OCI-LY1 (cell line): ENCODE data around the gene CASQ1.

Experiments used
- H2AFZ ChIP-seq: fragments of 200-600 bp; sonication (generic), shearing (Covaris generic); 2 replicates; pipeline ENCODE4 v1.6.0; 2014; ENCODE audit warnings: antibody characterized with exemption, mild to moderate bottlenecking, low read length
- H3F3A ChIP-seq: fragments of 200-600 bp; sonication (generic), shearing (Covaris generic); 2 replicates; pipeline ENCODE4 v1.6.0; 2014; ENCODE audit warnings: mild to moderate bottlenecking, antibody characterized with exemption, low read length, moderate library complexity; ENCODE audit not compliant: insufficient read depth
- H3K27ac ChIP-seq: fragments of 200-600 bp; sonication (generic); 2 replicates; pipeline ENCODE4 v1.5.1; 2014; ENCODE audit warnings: low read length, mixed run types, mild to moderate bottlenecking, low read depth; ENCODE audit not compliant: poor library complexity, severe bottlenecking
- H3K27me3 ChIP-seq: fragments of 200-600 bp; sonication (generic); 2 replicates; pipeline ENCODE4 v1.6.0; 2014; ENCODE audit warnings: antibody characterized with exemption, mild to moderate bottlenecking, low read length, moderate library complexity; ENCODE audit not compliant: insufficient read depth
- H3K36me3 ChIP-seq: fragments of 200-600 bp; sonication (generic); 2 replicates; pipeline ENCODE4 v1.6.1; 2014; ENCODE audit warnings: mild to moderate bottlenecking, antibody characterized with exemption, low read length, moderate library complexity, mixed read lengths; ENCODE audit not compliant: insufficient read depth
- H3K4me1 ChIP-seq: fragments of 200-600 bp; sonication (generic); 2 replicates; pipeline ENCODE4 v1.5.1; 2014; ENCODE audit warnings: mild to moderate bottlenecking, low read length, moderate library complexity; ENCODE audit not compliant: insufficient read depth, severe bottlenecking
- H3K4me2 ChIP-seq: fragments of 200-600 bp; sonication (generic), shearing (Covaris generic); 2 replicates; pipeline ENCODE4 v1.6.1; 2014; ENCODE audit warnings: low read length
- H3K4me3 ChIP-seq: fragments of 200-600 bp; sonication (generic); 2 replicates; pipeline ENCODE4 v1.5.1; 2014; ENCODE audit warnings: low read length, low read depth, mild to moderate bottlenecking, mixed read lengths; ENCODE audit not compliant: poor library complexity, severe bottlenecking
- H3K79me2 ChIP-seq: fragments of 200-600 bp; shearing (Covaris generic); 2 replicates; pipeline ENCODE4 v1.6.1; 2016; ENCODE audit warnings: mixed run types, low read length, mixed read lengths; ENCODE audit not compliant: insufficient read depth
- H3K9ac ChIP-seq: fragments of 200-600 bp; sonication (generic), shearing (Covaris generic); 2 replicates; pipeline ENCODE4 v1.6.1; 2014; ENCODE audit warnings: mild to moderate bottlenecking, low read length, mixed read lengths
- H3K9me2 ChIP-seq: fragments of 200-600 bp; sonication (generic), shearing (Covaris generic); 2 replicates; pipeline ENCODE4 v1.6.1; 2014; ENCODE audit warnings: low read depth, mild to moderate bottlenecking, low read length, mixed read lengths
- H3K9me3 ChIP-seq: fragments of 200-600 bp; shearing (Covaris generic); 2 replicates; pipeline ENCODE4 v1.6.1; 2014; ENCODE audit warnings: low read length, mixed read lengths
- H4K20me1 ChIP-seq: fragments of 200-600 bp; sonication (generic), shearing (Covaris generic); 2 replicates; pipeline ENCODE4 v1.6.0; 2016; ENCODE audit warnings: mild to moderate bottlenecking, low read length; ENCODE audit not compliant: insufficient read depth
- CTCF ChIP-seq: fragments of 200-600 bp; sonication (generic), shearing (Covaris generic); IDR thresholded peaks from 2 replicates; pipeline ENCODE4 v1.5.1; 2017; ENCODE audit warnings: mild to moderate bottlenecking, antibody characterized with exemption, low read length, moderate library complexity, mixed read lengths
- EZH2 ChIP-seq: fragments of 200-600 bp; sonication (generic), shearing (Covaris generic); IDR thresholded peaks from 2 replicates; pipeline ENCODE4 v1.8.0; 2017; ENCODE audit warnings: borderline replicate concordance, mixed run types, mild to moderate bottlenecking, antibody characterized with exemption, low read length, moderate library complexity, mixed read lengths

The CASQ1 gene

DNA sequence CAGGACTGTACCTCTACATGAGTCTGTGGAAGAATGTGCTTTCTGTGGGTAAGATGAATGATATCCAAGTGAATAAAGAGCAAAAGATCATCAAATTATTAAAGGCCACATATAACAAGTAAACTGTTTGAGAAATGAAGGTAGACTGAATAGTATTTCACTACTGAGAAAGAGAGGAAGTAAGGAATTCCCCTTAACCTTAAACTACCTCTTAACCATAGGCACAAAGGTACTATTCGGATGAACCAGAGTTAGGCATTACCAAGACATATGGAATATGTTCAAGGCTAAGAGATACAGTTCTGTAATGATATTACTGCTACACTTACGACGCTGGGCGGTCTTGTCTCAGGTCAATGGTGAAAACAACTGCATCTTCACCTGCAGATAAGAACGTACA, 46.4 kb downstream of the CASQ1 start:
- Histone ChIP-seq H3F3A (no peaks in the 10 kb centered on the region), H3K4me3 (no peak overlapping the region), H3K4me2 (no peak overlapping the region), H4K20me1 (no peaks in the 10 kb centered on the region), H3K36me3 (peaks cover 97% of the 10 kb centered on the region), H3K9me2 (no peaks in the 10 kb centered on the region), H3K4me1 (no peaks in the 10 kb centered on the region), H3K9ac (no peak overlapping the region), H3K27me3 (no peaks in the 10 kb centered on the region), H3K27ac (no peak overlapping the region), H3K79me2 (no peaks in the 10 kb centered on the region), H2AFZ (no peak overlapping the region), H3K9me3 (no peaks in the 10 kb centered on the region)
- no peak for TF ChIP-seq EZH2
- no peak for TF ChIP-seq CTCF

GRCh38 chr1:160237558-160237957, 47.2 kb downstream of the CASQ1 start:
- Histone ChIP-seq H3K9ac (no peak overlapping the region), H2AFZ (no peak overlapping the region), H3K27me3 (no peaks in the 10 kb centered on the region), H3K4me3 (no peak overlapping the region), H3K4me1 (no peaks in the 10 kb centered on the region), H3K9me2 (no peaks in the 10 kb centered on the region), H3K9me3 (no peaks in the 10 kb centered on the region), H3K4me2 (no peak overlapping the region), H3K79me2 (no peaks in the 10 kb centered on the region), H3F3A (no peaks in the 10 kb centered on the region), H3K27ac (no peak overlapping the region), H3K36me3 (peaks cover 96% of the 10 kb centered on the region), H4K20me1 (no peaks in the 10 kb centered on the region)
- TF ChIP-seq EZH2 (no peak), CTCF (no peak)

- Histone ChIP-seq H3F3A (no peaks in the 10 kb centered on the region), H3K4me3 (no peak overlapping the region), H3K27me3 (no peaks in the 10 kb centered on the region), H2AFZ (no peak overlapping the region), H3K4me2 (no peak overlapping the region), H3K36me3 (peaks cover 96% of the 10 kb centered on the region), H3K9me2 (no peaks in the 10 kb centered on the region), H3K27ac (no peak overlapping the region), H3K4me1 (no peaks in the 10 kb centered on the region), H3K9me3 (no peaks in the 10 kb centered on the region), H3K9ac (no peak overlapping the region), H3K79me2 (no peaks in the 10 kb centered on the region), H4K20me1 (no peaks in the 10 kb centered on the region)
- TF ChIP-seq EZH2 = no peak
- no peak for TF ChIP-seq CTCF
Measured at GRCh38 chr1:160238408-160238807, 48.0 kb downstream of the CASQ1 start.
